ENCODE data around the gene CTNNA2. TPM values are rescaled to one million over a fixed set of nuclear protein-coding genes. Genes with fewer than 3 reads are reported as not detected.
"Not testable (repeated sequence)": the region's sequence is repeated elsewhere in the genome, so short reads cannot be mapped to it uniquely, and the experiment has no call there.

The CTNNA2 gene
- total RNA-seq, 4 donors from 2014 or later = 0.19 TPM; not detected in 3

- TF ChIP-seq CTCF (IDR thresholded peaks at IDR 0.05) = no peak
- ATAC-seq (ENCODE audit: low FRiP score) (no peak), DNase-seq (ENCODE audit: low spot score) (no peak)
These were observed 628.3 kb downstream of the CTNNA2 start for GRCh38 chr2:80141007-80141726.

- no peak for TF ChIP-seq CTCF (IDR thresholded peaks at IDR 0.05)
- ATAC-seq (ENCODE audit: low FRiP score) = no peak
- no peak for DNase-seq (ENCODE audit: low spot score)
These were observed 632.6 kb downstream of the CTNNA2 start for GRCh38 chr2:80145499-80145898.

GRCh38 chr2:80146757-80147156 is 633.9 kb downstream of the CTNNA2 start:
- not testable (repeated sequence) for DNase-seq (ENCODE audit: low spot score); ATAC-seq (ENCODE audit: low FRiP score)

- DNase-seq (ENCODE audit: low spot score) (no peak), ATAC-seq (ENCODE audit: low FRiP score) (no peak)
- no peak for TF ChIP-seq CTCF (IDR thresholded peaks at IDR 0.05)
These were observed 634.8 kb downstream of the CTNNA2 start for GRCh38 chr2:80147690-80148089.

GRCh38 chr2:80148906-80149305 is 636.1 kb downstream of the CTNNA2 start:
- DNase-seq (ENCODE audit: low spot score) = no peak
- TF ChIP-seq CTCF (IDR thresholded peaks at IDR 0.05) = no peak
- no peak for ATAC-seq (ENCODE audit: low FRiP score)

GRCh38 chr2:80149991-80150390 is 637.1 kb downstream of the CTNNA2 start:
- TF ChIP-seq CTCF (IDR thresholded peaks at IDR 0.05) = no peak
- no peak for ATAC-seq (ENCODE audit: low FRiP score)
- DNase-seq (ENCODE audit: low spot score) = no peak

GRCh38 chr2:80151248-80151647 is 638.4 kb downstream of the CTNNA2 start:
- no peak for DNase-seq (ENCODE audit: low spot score)
- ATAC-seq (ENCODE audit: low FRiP score) = no peak
- no peak for TF ChIP-seq CTCF (IDR thresholded peaks at IDR 0.05)

Data from omental fat pad (tissue), 4 donors.